GM21825 (cell line): Measurements from ENCODE around the gene TRIM66.

ENCODE experiments used
- ATAC-seq: cut with Tn5 transposase; IDR thresholded peaks from one replicate; pipeline ENCODE4 v1.9.1; 2021; ENCODE audit warnings: mild to moderate bottlenecking, moderate library complexity; ENCODE audit not compliant: unreplicated experiment

Gene TRIM66

GRCh38 chr11:8612522-8612921 is 69.9 kb downstream of the TRIM66 start:
- no peak for ATAC-seq

DNA sequence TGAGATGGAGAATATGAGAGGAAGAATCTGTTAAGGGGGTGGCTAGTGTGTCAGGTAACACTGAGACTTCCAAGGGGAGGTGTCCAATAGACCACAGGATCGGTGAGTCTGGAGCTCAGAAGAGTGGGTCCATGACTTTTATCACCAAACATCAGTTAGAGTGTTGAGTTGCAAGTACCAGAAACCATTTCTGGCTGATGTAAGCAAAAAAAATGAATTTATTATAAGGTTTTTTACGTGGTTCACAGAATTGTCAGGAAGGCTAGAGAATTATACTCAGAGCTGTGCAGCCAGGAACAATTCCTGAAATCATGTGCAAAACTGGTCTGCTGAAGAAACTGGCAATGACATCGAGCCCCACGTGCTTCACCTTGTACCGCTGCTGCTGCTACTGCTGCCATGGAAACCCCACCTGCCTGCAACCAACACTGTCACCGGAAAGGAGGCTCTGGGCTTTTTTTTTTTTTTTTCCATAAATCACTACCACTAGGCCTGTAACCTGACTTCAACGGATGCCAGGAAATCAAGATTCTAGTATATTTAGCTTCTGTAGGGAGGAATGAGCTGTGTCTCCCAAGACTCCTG is 71.8 kb downstream of the TRIM66 start:
- no peak for ATAC-seq

- ATAC-seq, result no peak
Observed at GRCh38 chr11:8608652-8609051, 73.8 kb downstream of the TRIM66 start.

- no peak for ATAC-seq
Observed at GRCh38 chr11:8605971-8606563, 76.4 kb downstream of the TRIM66 start.

- ATAC-seq, result peak; percentile 80
Observed at GRCh38 chr11:8604078-8604723, 78.3 kb downstream of the TRIM66 start.

DNA sequence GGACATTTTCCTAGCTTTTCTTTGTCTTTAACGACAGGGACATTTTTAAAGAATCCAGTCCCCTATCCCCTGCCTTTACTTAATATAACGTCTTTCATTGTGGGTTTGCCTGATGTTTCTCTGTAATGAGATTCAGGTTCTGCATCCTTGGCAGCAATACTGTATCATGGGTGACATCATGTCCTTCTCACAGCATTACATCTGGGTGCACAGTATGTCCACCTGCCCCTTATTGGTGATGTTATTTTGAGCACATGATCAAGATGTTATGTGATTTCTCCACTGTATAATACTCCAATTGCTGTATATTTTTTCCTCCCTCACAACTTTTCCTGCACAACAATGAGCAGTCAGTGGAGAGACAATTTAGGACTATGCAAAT is 78.8 kb downstream of the TRIM66 start:
- ATAC-seq, result no peak

GRCh38 chr11:8601376-8602133 is 80.9 kb downstream of the TRIM66 start:
- no peak for ATAC-seq

- no peak for ATAC-seq
Observed at GRCh38 chr11:8598506-8598905, 84.0 kb downstream of the TRIM66 start.

DNA sequence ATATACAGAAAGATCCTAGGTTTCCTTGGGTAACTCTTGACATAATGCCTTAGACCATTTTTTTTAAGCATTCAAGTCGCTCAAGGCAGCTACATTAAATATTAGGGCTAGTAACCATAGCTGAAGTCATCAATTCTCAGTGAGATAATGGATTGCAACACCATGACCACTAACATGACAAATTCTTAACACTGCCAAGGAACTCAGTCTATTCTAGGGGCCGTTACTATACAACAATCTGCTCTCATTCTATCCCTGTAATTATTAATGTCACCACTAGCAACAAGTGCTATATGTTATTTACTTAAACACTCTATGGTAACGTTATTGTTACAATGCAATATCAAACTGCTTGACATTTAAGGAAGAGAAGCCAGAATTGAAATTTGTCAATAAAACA is 85.3 kb downstream of the TRIM66 start:
- no peak for ATAC-seq

DNA sequence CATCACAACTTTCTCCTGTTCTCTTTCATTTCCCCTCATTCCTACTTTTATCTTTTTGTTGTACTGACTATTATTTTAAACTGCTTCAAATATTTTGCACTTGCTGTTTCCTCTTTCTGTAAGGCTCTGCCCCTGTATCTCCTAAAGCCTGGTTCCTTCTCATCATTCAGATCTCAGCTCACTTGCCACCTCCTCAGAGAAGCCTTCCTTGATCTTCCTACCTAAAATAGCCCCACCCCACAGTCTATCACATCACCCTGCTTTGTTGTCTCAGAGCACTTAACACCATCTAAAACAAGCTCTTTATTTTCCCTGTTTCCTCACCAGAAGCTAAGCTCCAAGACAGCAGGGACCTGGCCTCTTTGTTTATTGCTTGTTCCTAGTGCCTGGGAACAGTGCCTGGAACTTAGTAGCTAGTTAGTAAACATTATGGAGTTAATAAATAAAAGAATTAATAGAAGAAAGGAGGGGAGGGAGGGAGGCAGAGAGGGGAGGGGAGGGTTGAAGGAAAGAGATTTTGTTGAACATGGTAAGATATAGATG is 85.9 kb downstream of the TRIM66 start:
- ATAC-seq, result no peak

- peak; percentile 97 for ATAC-seq
Observed at GRCh38 chr11:8593935-8594909, 88.2 kb downstream of the TRIM66 start, which contains the start of gene STK33. STK33 (minus strand) TSS chr11:8594228; CDS start chr11:8474905, 119,323 bp downstream.

DNA sequence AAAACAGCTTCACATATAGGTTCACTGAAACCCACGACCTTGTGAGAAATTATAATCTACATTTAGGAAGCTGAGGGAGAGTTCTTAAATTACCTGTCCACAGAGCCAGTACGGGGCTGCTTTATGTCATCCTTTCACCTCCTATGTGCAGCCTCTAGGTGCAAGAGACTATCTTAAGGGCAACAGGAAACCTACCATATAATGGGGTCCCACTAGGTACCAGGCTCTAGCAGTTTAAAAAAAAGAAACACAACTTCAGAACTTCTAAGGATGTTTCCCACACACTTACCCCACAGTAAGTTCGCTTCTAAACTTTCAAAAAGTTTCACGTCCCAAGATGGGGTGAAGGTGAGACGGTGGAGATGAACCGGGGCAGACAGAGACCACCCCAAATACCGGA is 89.0 kb downstream of the TRIM66 start:
- ATAC-seq, result peak; percentile 21

- ATAC-seq, result no peak
Observed at GRCh38 chr11:8587915-8588314, 94.5 kb downstream of the TRIM66 start.

- no peak for ATAC-seq
Observed at GRCh38 chr11:8586805-8587204, 95.7 kb downstream of the TRIM66 start.

GRCh38 chr11:8586184-8586583 is 96.3 kb downstream of the TRIM66 start:
- no peak for ATAC-seq

DNA sequence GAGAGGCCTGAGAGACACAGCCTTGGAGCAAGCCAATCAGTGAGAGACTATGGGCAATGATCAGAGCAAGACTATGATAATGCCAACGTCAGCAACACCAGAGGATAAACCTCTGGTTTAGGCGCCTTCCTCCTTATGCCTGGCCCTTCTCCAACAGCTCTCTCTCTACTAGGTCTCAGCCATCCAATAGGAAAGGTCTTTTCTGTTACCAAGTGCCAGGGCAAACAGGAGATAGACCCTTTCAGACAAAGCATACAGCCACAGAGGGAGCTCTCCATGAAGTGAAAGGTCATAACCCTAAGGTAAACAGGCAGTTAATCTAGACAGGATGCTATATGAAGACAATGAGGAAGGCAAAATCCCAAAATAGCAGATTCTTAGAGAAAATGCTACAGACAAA is 98.0 kb downstream of the TRIM66 start:
- no peak for ATAC-seq

- no peak for ATAC-seq
Observed at GRCh38 chr11:8584082-8584481, 98.4 kb downstream of the TRIM66 start.

- ATAC-seq, result no peak
Observed at GRCh38 chr11:8581300-8581699, 101.2 kb downstream of the TRIM66 start.

DNA sequence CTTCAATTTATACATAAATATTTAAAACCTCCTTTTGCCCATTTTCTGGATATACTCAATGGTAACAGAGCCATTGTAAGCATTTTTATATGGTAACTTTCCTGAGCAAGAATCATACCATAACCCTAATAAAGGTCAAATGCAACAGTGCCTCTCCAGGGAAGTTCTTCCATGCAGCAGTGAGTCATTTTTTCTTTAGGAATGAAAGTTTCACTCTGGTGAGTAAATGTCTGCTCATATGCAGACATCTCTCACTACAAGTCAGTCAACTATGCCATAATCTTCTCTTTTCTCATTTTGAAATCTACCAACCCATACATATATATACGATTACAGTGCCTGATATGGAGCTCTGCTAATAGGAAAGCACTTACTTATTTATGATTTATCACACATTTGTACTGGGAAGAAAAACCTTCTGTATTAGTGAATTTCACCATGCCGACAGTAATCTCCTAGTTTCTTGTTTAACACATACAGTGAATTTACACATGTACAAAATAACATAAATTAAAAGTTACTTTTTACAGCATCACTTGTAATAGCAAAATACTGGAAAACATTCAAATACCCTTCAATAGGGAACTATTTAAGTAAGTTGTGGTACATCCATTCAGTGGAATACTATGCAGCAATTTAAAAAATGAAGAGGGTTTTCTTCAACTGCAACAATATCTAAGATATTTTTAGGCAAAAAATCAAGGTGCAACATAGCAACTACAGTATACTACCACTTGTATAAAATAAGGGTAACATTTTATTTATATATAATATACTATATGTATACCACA is 104.5 kb downstream of the TRIM66 start:
- no peak for ATAC-seq

- no peak for ATAC-seq
Observed at GRCh38 chr11:8574798-8575197, 107.7 kb downstream of the TRIM66 start.
